ENCODE results near the gene HGF.

HGF gene

DNA sequence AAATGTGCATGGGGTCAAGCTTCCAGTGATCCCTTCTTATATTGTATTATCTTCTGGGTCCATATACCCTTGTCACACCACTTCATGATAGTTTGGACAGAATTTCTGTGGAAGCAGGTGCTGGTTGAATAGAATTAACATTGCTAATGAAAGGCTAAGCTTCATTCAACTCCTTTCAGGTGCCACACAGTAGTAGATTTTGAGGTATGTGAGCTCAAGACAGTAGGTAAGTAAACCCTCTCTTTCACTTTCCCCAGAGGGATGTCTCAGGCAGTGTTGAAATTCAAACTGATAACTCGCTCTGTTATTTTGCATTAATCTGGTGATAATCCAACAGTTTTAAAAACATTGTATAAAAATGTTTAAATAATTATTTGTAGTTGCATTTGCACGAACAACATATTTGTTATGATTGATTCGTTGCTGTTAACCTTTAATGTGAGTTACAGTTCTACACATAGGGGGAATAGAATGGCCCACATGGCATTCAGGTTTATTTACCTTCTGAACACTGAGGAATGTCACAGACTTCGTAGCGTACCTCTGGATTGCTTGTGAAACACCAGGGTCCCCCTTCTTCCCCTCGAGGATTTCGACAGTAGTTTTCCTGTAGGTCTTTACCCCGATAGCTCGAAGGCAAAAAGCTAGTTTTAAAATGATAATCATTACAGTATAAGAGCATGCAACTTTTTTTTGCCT is 18.1 kb downstream of the HGF start:
- no peak for TF ChIP-seq TEAD4 (IDR thresholded peaks at IDR 0.05)
- TF ChIP-seq EP300 (IDR thresholded peaks at IDR 0.05; ENCODE audit: borderline replicate concordance) = no peak

DNA sequence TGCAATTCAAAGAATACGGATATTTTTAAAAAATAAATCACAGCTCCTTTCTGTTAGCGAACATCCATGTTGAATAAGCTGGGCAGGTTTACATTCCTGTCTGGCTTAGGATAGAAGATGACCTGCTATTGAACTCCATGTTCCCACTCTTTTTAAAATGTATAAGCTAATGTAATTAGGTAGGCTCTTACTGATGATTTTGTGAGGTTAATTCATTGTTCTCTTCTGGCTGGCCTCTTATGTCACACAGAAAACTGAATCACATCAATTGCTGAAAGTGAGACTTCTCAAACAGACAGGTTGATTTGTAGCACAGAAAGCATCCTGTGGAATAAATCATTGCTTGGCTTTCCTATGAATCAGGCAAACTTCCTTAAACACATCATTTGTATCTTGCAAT is 24.2 kb downstream of the HGF start:
- TF ChIP-seq TEAD4 (IDR thresholded peaks at IDR 0.05) = no peak
- TF ChIP-seq ZBTB7A (IDR thresholded peaks at IDR 0.05; ENCODE audit: low read depth) = no peak
- no peak for TF ChIP-seq CEBPB (IDR thresholded peaks at IDR 0.05)
- TF ChIP-seq EGR1 (IDR thresholded peaks at IDR 0.05) = no peak
- no peak for TF ChIP-seq REST (IDR thresholded peaks at IDR 0.05; ENCODE audit: low read depth)
- no peak for TF ChIP-seq CREB1 (IDR thresholded peaks at IDR 0.05; ENCODE audit: low read depth)
- TF ChIP-seq RAD21 (IDR thresholded peaks at IDR 0.05; ENCODE audit: low read depth) = no peak
- no peak for TF ChIP-seq MAX (IDR thresholded peaks at IDR 0.05)
- no peak for TF ChIP-seq EP300 (IDR thresholded peaks at IDR 0.05; ENCODE audit: borderline replicate concordance)
- no peak for TF ChIP-seq TCF12 (IDR thresholded peaks at IDR 0.05; ENCODE audit: low read depth)
- TF ChIP-seq TAF1 (IDR thresholded peaks at IDR 0.05; ENCODE audit: low read depth) = no peak
- TF ChIP-seq USF1 (IDR thresholded peaks at IDR 0.05) = no peak
- TF ChIP-seq NFIC (IDR thresholded peaks at IDR 0.05) = no peak

- TF ChIP-seq TEAD4 (IDR thresholded peaks at IDR 0.05) (no peak), EGR1 (IDR thresholded peaks at IDR 0.05) (no peak), TAF1 (IDR thresholded peaks at IDR 0.05; ENCODE audit: low read depth) (no peak), RAD21 (IDR thresholded peaks at IDR 0.05; ENCODE audit: low read depth) (no peak), TCF12 (IDR thresholded peaks at IDR 0.05; ENCODE audit: low read depth) (no peak), FOXM1 (IDR thresholded peaks at IDR 0.05; ENCODE audit: borderline replicate concordance, low read depth) (no peak), CREB1 (IDR thresholded peaks at IDR 0.05; ENCODE audit: low read depth) (no peak), NFIC (IDR thresholded peaks at IDR 0.05) (no peak), ZBTB7A (IDR thresholded peaks at IDR 0.05; ENCODE audit: low read depth) (no peak), USF1 (IDR thresholded peaks at IDR 0.05) (no peak), EP300 (IDR thresholded peaks at IDR 0.05; ENCODE audit: borderline replicate concordance) (no peak), CEBPB (IDR thresholded peaks at IDR 0.05) (no peak), REST (IDR thresholded peaks at IDR 0.05; ENCODE audit: low read depth) (no peak), YY1 (IDR thresholded peaks at IDR 0.05; ENCODE audit: low read depth) (no peak), MAX (IDR thresholded peaks at IDR 0.05) (no peak)
These were observed 25.5 kb downstream of the HGF start for GRCh38 chr7:81744389-81744788.

DNA sequence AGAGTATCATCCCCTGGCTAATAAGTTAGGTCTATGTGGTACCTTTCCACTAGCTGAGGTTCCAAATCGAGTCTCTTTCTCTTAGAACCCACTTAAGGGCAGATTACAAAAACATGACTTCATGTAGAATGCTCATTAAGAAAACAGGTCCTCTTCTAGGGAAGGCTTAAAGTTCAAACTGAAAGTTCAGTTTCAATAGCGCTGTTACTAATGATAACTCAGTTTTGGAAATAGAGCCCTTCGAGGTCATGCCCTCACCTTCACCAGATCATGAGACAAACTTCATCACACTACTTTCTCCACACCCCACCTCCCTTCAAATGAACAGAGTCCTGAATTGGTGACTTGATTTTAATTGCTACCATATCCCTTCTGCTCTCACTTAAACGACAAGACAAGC is 26.2 kb downstream of the HGF start:
- TF ChIP-seq NFIC (IDR thresholded peaks at IDR 0.05) (no peak), REST (IDR thresholded peaks at IDR 0.05; ENCODE audit: low read depth) (no peak), USF1 (IDR thresholded peaks at IDR 0.05) (no peak), EGR1 (IDR thresholded peaks at IDR 0.05) (no peak), YY1 (IDR thresholded peaks at IDR 0.05; ENCODE audit: low read depth) (no peak), RAD21 (IDR thresholded peaks at IDR 0.05; ENCODE audit: low read depth) (no peak), ZBTB7A (IDR thresholded peaks at IDR 0.05; ENCODE audit: low read depth) (no peak), TCF12 (IDR thresholded peaks at IDR 0.05; ENCODE audit: low read depth) (no peak), MAX (IDR thresholded peaks at IDR 0.05) (no peak), CREB1 (IDR thresholded peaks at IDR 0.05; ENCODE audit: low read depth) (no peak), TAF1 (IDR thresholded peaks at IDR 0.05; ENCODE audit: low read depth) (no peak), TEAD4 (IDR thresholded peaks at IDR 0.05) (no peak), CEBPB (IDR thresholded peaks at IDR 0.05) (no peak), EP300 (IDR thresholded peaks at IDR 0.05; ENCODE audit: borderline replicate concordance) (no peak), FOXM1 (IDR thresholded peaks at IDR 0.05; ENCODE audit: borderline replicate concordance, low read depth) (no peak)
